ENCODE results near the gene IL25.
A peak's percentile ranks its signal among the peaks of the same experiment; 100 is the strongest.
"Not testable (repeated sequence)": the region's sequence is repeated elsewhere in the genome, so short reads cannot be mapped to it uniquely, and the experiment has no call there.

The IL25 gene

GRCh38 chr14:23372509-23372908, at the start of gene IL25:
Gene IL25 (plus strand): TSS chr14:23372809.
- Mint-ChIP-seq H3K9me3 (no peaks in the 10 kb centered on the region), H3K36me3 (no peaks in the 10 kb centered on the region), H3K4me3 (no peak within 1 kb of the TSS), H3K27ac (no peak within 1 kb of the TSS), H3K4me1 (peaks cover 0 to 4% of the 10 kb centered on the region in 2 donors), H3K27me3 (peaks cover 19 to 32% of the 10 kb centered on the region in 2 donors)
- DNase-seq = no peak
- ATAC-seq (replicated peaks) = no peak

- peaks cover 0 to 4% of the 10 kb centered on the region in 2 donors for H3K9me3 Mint-ChIP-seq
- H3K4me3 Mint-ChIP-seq = no peak overlapping the region
- peaks cover 21 to 56% of the 10 kb centered on the region in 2 donors for H3K4me1 Mint-ChIP-seq
- DNase-seq = no peak
- H3K36me3 Mint-ChIP-seq = peaks cover 38 to 53% of the 10 kb centered on the region in 2 donors
- H3K27ac Mint-ChIP-seq = no peak overlapping the region
- H3K27me3 Mint-ChIP-seq = no peaks in the 10 kb centered on the region
- no peak for ATAC-seq (replicated peaks)
These were observed 48.7 kb upstream of the IL25 start for GRCh38 chr14:23323838-23324454.

DNA sequence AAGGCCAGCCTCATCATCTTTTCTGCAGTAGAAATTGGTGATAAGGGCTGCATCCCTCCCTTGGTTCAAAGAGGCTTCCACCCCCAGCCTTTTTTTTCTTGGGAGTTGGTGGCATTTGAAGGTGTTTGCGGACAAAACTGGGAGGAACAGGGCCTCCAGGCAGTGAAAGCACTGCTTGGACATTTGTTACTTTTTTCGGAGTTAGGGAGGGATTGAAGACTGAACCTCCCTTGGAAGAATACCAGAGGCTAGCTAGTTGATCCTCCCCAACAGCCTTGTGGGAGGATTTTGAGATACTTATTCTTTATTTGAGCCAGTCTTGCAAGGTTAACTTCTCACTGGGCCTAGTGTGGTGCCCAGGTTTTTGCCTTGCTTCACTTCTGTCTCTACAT, 48.2 kb upstream of the IL25 start:
- H3K4me3 Mint-ChIP-seq = no peak overlapping the region
- H3K27me3 Mint-ChIP-seq = no peaks in the 10 kb centered on the region
- peaks cover 34 to 52% of the 10 kb centered on the region in 2 donors for H3K36me3 Mint-ChIP-seq
- ATAC-seq (replicated peaks) (no peak), DNase-seq (no peak)
- H3K9me3 Mint-ChIP-seq = peaks cover 0 to 4% of the 10 kb centered on the region in 2 donors
- peaks cover 21 to 54% of the 10 kb centered on the region in 2 donors for H3K4me1 Mint-ChIP-seq
- H3K27ac Mint-ChIP-seq = peak overlapping the region; percentile 42

- ATAC-seq (replicated peaks) = no peak
- DNase-seq = no peak
- Mint-ChIP-seq H3K36me3 (peaks cover 29 to 47% of the 10 kb centered on the region in 2 donors), H3K9me3 (peaks cover 0 to under 1% of the 10 kb centered on the region in 2 donors), H3K27me3 (no peaks in the 10 kb centered on the region), H3K27ac (peak overlapping the region; percentile 28), H3K4me3 (no peak overlapping the region), H3K4me1 (peaks cover 17 to 49% of the 10 kb centered on the region in 2 donors)
These were observed 47.6 kb upstream of the IL25 start for GRCh38 chr14:23324993-23325392.

GRCh38 chr14:23325746-23326145, 46.9 kb upstream of the IL25 start:
- H3K4me3 Mint-ChIP-seq = peak overlapping the region in 1 of 2 donors; percentile 11
- not testable (repeated sequence) for DNase-seq; H3K9me3 Mint-ChIP-seq; H3K27me3 Mint-ChIP-seq; ATAC-seq (replicated peaks)
- peak overlapping the region; percentile 37 for H3K27ac Mint-ChIP-seq
- peaks cover 14 to 41% of the 10 kb centered on the region in 2 donors for H3K4me1 Mint-ChIP-seq
- peaks cover 27 to 43% of the 10 kb centered on the region in 2 donors for H3K36me3 Mint-ChIP-seq

DNA sequence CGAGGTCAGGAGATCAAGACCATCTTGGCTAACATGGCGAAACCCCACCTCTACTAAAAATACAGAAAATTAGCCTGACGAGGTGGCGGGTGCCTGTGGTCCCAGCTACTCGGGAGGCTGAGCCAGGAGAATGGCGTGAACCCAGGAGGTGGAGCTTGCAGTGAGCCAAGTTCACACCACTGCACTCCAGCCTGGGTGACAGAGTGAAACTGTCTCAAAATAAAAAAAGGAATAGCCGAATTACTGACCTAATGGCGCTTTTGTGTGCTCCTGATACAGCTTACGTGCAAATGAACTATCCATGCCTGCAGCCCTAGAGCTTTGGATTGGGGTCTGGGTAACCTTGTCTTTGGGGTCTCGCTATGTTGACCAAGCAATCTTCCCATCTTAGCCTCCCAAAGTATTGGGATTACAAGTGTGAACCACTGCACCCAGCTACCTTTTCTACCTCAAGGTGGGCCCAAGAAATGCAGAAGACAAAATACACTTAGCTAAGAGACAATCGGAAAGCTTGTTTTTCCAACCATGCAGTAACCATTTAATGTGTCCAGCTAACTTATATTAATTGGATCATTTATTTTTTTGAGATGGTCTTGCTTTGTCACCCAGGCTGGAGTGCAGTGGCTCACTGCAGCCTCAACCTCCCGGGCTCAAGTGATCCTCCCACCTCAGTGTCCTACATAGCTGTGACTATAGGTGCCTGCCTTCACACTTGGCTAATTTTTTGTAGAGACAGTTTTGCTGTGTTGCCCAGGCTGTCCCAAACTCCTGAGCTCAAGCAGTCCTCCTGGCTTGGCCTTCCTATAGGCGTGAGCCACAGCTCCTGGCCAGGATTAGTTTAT, 45.9 kb upstream of the IL25 start:
- Mint-ChIP-seq H3K27ac (no peak overlapping the region), H3K4me1 (peaks cover 14 to 40% of the 10 kb centered on the region in 2 donors), H3K4me3 (no peak overlapping the region), H3K36me3 (peaks cover 27 to 43% of the 10 kb centered on the region in 2 donors), H3K9me3 (no peaks in the 10 kb centered on the region), H3K27me3 (no peaks in the 10 kb centered on the region)
- DNase-seq = no peak
- ATAC-seq (replicated peaks) = no peak

DNA sequence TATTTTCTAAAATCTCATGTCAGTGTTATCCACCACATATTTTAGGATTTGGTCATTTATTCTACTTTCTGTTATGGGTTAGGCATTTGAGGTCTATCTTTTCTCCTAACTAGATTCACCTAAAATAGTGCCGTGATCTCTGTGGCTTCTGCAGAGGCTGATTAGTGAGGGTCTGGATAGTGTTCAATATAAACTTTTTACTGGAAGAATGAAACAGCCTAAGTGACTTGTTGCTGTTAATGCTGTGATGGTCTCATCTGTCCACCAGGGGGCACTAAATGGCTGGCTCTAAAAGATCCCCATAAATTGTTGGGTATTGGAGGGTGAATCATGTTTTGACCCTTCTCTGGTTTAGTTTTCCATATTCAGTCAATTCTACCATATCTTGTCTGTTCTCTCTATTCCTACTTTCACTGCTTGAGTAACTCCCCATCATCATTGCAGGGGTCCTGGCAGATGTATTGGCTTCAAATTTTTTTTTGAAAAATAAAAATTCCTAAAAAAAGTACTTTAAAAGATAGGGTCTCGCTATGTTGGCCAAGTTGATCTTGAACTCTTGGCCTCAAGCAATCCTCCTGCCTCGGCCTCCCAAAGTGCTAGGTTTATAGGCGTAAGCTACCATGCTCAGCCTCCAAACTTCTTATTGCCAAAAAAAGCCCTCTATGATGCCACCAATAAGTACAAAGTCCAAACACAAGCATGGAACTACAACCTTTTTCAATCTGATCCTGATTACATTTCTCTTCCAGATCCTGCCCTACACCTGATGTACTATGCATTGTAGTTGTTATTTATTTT, 44.5 kb upstream of the IL25 start:
- DNase-seq (peak; percentile 32), ATAC-seq (replicated peaks) (peak; percentile 73 to 83)
- Mint-ChIP-seq H3K27me3 (no peaks in the 10 kb centered on the region), H3K36me3 (peaks cover 19 to 29% of the 10 kb centered on the region in 2 donors), H3K9me3 (no peaks in the 10 kb centered on the region), H3K4me3 (no peak overlapping the region), H3K27ac (no peak overlapping the region), H3K4me1 (peaks cover 5 to 27% of the 10 kb centered on the region in 2 donors)

- no peak for ATAC-seq (replicated peaks)
- DNase-seq = no peak
- peaks cover 28 to 38% of the 10 kb centered on the region in 2 donors for H3K27me3 Mint-ChIP-seq
- no peak overlapping the region for H3K27ac Mint-ChIP-seq
- H3K36me3 Mint-ChIP-seq = no peaks in the 10 kb centered on the region
- H3K4me1 Mint-ChIP-seq = no peaks in the 10 kb centered on the region
- H3K4me3 Mint-ChIP-seq = no peak overlapping the region
- H3K9me3 Mint-ChIP-seq = peaks cover 0 to 6% of the 10 kb centered on the region in 2 donors
These were observed 37.0 kb upstream of the IL25 start for GRCh38 chr14:23335623-23336022.

DNA sequence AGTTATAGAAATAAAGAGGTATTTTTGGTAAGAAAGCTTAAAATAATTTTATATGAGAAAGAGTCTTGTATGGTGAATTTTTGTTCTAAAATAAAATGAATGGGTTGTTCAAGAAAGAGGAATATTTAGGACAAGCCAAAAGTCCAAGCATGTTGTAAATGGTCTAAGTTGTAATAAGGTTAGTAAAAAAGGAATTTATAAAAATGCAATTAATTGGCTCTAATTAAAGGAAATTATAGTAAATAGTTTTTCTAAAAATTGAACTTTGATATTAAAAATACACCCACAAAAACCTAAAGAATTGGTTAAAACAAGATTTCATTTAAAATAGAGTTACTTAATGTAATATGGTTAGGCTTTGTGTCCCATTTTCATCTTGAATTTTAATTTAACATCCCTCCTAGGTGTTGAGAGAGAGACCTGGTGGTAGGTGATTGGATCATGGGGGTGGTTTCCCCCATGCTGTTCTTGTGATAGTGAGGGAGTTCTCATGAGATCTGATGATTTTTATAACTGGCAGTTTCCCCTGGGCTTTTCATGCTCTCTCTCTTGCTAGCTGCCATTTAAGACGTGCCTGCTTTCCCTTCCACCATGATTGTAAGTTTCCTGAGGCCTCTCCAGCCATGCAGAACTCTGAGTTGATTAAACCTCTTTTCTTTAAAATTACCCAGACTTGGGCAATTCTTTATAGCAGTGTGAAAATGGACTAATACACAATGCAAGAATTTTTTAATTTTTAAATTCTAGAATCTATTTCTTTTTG, 32.9 kb upstream of the IL25 start:
- H3K36me3 Mint-ChIP-seq = no peaks in the 10 kb centered on the region
- peaks cover 0 to 6% of the 10 kb centered on the region in 2 donors for H3K9me3 Mint-ChIP-seq
- H3K4me3 Mint-ChIP-seq = no peak overlapping the region

GRCh38 chr14:23344481-23344880, 28.1 kb upstream of the IL25 start:
- H3K27ac Mint-ChIP-seq = no peak overlapping the region
- no peaks in the 10 kb centered on the region for H3K36me3 Mint-ChIP-seq
- H3K9me3 Mint-ChIP-seq = peaks cover 0 to 3% of the 10 kb centered on the region in 2 donors
- H3K4me1 Mint-ChIP-seq = no peaks in the 10 kb centered on the region
- H3K4me3 Mint-ChIP-seq = no peak overlapping the region
- no peak for DNase-seq
- peaks cover 31 to 34% of the 10 kb centered on the region in 2 donors for H3K27me3 Mint-ChIP-seq
- no peak for ATAC-seq (replicated peaks)

More for the DNA sequence above, 32.9 kb upstream of the IL25 start:
- no peak for DNase-seq
- no peaks in the 10 kb centered on the region for H3K4me1 Mint-ChIP-seq
- H3K27me3 Mint-ChIP-seq = peaks cover 34 to 35% of the 10 kb centered on the region in 2 donors
- no peak overlapping the region for H3K27ac Mint-ChIP-seq
- ATAC-seq (replicated peaks) = no peak

- Mint-ChIP-seq H3K9me3 (peaks cover 0 to 3% of the 10 kb centered on the region in 2 donors), H3K4me1 (no peaks in the 10 kb centered on the region), H3K36me3 (no peaks in the 10 kb centered on the region), H3K27ac (no peak overlapping the region), H3K4me3 (no peak overlapping the region), H3K27me3 (peaks cover 48% of the 10 kb centered on the region in 2 donors)
- DNase-seq (no peak), ATAC-seq (replicated peaks) (no peak)
These were observed 26.5 kb upstream of the IL25 start for GRCh38 chr14:23345987-23346692.

DNA sequence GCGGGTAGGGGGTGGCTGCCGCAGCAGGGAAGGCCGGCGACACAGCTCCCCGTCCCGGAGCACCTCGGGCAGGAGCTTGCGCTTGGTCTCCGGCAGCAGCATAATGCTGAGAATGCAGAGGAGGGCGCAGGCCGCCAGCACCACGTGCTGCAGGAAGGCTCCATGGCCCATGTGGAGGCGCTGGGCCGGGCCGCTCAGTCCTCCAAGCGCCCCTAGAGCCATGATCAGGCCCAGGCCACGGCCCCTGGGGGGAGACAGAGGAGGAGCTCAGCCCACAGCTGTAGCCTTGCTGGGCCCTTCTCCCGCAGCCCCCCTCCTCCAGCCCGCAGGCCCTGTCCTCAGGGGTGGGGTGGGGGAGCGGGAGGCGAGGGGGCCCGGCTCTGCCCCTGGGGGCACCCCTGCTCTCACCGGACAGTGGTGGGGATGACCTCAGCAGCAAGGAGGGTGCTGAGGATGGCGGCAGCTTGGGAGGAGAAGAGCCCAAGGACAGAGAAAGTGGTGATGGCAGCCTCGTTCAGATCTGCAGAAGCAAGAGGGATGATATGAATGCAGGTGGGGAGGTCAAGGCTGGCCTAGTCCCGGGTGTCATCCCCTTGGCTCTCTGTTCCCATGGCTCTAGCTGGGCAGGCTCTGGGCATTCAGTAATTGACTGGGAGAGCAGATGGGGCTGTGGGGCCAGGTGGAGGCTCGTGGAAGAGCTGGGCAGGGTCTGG, 25.8 kb upstream of the IL25 start:
- ATAC-seq (replicated peaks) = no peak
- Mint-ChIP-seq H3K27ac (no peak overlapping the region), H3K27me3 (peaks cover 50 to 55% of the 10 kb centered on the region in 2 donors)

More for the DNA sequence above, 25.8 kb upstream of the IL25 start:
- Mint-ChIP-seq H3K4me3 (no peak overlapping the region), H3K9me3 (peaks cover 0 to 3% of the 10 kb centered on the region in 2 donors), H3K36me3 (no peaks in the 10 kb centered on the region), H3K4me1 (no peaks in the 10 kb centered on the region)
- no peak for DNase-seq
